Keratinocyte (primary cell): ENCODE data around the gene GRN.

Experiments used
- EZH2 ChIP-seq: IDR thresholded peaks from one replicate; pipeline ENCODE4 v1.6.1; 2012; ENCODE audit warnings: inconsistent platforms, mild to moderate bottlenecking, low read length, moderate library complexity
- TF ChIP-seq, protein P1 (sequence below), 3 experiments: IDR thresholded peaks in 1 of 3; conservative IDR thresholded peaks in 1 of 3; optimal IDR thresholded peaks in 1 of 3; 2 replicates in 2 of 3; 3 replicates in 1 of 3; pipeline versions ENCODE3 to v1.5.1; 2011; ENCODE audit warnings: low read length in 3 of 3, mild to moderate bottlenecking in 3 of 3, moderate library complexity in 2 of 3, control low read depth in 1 of 3, inconsistent platforms in 1 of 3; ENCODE audit not compliant: insufficient read depth in 2 of 3; ENCODE audit errors: extremely low read depth in 1 of 3

DNA sequence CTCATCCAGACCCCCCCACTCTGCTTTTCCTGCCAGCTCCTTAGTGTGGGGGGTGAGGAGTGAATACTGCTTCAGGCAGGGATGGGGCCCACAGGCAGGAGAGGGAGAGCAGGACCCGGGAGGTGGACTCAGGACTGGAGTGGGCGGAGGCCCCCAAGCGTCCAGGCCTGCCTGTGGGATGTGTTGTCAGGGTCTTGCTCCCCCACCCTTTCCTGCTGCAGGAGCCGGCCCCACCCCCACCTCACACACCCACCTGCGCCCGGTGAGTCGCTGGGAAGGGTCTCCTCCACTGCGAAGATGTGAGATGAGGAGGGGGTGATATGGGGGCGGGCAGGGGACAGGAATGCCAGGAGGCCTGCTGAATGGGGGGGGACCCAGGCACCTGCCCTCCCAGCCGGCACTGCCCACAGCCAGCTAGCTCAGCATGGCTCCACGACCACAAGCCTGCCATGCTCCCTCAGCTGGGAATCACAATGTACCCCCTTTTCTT lies 17.4 kb downstream of the GRN start:
- TF ChIP-seq, protein P1, sequence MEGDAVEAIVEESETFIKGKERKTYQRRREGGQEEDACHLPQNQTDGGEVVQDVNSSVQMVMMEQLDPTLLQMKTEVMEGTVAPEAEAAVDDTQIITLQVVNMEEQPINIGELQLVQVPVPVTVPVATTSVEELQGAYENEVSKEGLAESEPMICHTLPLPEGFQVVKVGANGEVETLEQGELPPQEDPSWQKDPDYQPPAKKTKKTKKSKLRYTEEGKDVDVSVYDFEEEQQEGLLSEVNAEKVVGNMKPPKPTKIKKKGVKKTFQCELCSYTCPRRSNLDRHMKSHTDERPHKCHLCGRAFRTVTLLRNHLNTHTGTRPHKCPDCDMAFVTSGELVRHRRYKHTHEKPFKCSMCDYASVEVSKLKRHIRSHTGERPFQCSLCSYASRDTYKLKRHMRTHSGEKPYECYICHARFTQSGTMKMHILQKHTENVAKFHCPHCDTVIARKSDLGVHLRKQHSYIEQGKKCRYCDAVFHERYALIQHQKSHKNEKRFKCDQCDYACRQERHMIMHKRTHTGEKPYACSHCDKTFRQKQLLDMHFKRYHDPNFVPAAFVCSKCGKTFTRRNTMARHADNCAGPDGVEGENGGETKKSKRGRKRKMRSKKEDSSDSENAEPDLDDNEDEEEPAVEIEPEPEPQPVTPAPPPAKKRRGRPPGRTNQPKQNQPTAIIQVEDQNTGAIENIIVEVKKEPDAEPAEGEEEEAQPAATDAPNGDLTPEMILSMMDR (optimal IDR thresholded peaks at IDR 0.05 in 1 of 3, IDR thresholded peaks at IDR 0.05 in 1 of 3, conservative IDR thresholded peaks at IDR 0.05 in 1 of 3; ENCODE audit: extremely low read depth in 1 of 3, insufficient read depth in 2 of 3, low read length in 3 of 3), result no peak
- no peak for TF ChIP-seq EZH2
